HG03095 (cell line): ENCODE data around the gene PI4KA.
A peak's percentile ranks its signal among the peaks of the same experiment; 100 is the strongest.
"Not testable (repeated sequence)": the region's sequence is repeated elsewhere in the genome, so short reads cannot be mapped to it uniquely, and the experiment has no call there.

ENCODE experiments used
- ATAC-seq: cut with Tn5 transposase; IDR thresholded peaks from one replicate; pipeline ENCODE4 v1.9.1; 2021; ENCODE audit warnings: moderate library complexity; ENCODE audit not compliant: unreplicated experiment

PI4KA gene

GRCh38 chr22:20702175-20702545 is 156.5 kb downstream of the PI4KA start:
- ATAC-seq: peak; percentile 6

DNA sequence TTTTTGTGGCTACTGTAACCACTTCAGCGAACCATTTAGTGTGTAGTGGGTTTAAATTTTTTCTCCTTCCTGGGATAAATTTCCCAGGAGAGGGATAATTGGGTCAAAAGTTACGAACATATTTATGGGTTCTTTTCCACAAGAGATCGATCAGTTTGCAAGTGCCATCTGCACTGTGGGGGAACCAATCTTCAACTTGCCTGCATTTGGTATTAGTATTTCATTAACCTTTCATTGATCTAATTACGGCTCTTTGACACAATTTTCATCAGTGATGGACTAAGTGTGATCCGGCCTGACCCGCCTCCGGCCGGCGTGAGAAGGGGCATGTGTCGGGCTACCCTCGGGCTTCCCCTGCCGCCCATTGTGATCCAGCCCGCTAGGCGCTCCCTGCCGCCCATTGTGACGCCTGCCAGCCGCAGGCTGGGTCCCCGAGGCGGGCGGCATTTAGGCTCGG is 156.9 kb downstream of the PI4KA start:
- ATAC-seq: not testable (repeated sequence)

DNA sequence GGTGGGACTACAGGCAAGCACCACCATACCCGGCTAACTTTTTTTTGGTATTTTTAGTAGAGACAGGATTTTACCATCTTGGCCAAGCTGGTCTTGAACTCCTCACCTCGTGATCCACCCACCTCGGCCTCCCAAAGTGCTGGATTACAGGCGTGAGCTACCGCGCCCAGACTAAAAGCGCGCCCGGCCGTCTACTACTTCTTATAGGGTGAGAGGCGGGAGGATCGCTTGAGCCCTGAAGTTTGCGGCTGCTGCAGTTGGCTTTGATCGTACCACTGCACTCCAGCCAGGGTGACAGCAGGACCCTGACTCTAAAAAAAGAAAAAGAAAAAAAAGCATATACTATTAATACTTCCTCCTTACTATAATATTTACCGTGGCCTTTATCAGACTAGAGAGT is 158.3 kb downstream of the PI4KA start:
- not testable (repeated sequence) for ATAC-seq

GRCh38 chr22:20699856-20700255 is 158.8 kb downstream of the PI4KA start:
- not testable (repeated sequence) for ATAC-seq

- not testable (repeated sequence) for ATAC-seq
These were observed 161.0 kb downstream of the PI4KA start for GRCh38 chr22:20697481-20698113.

GRCh38 chr22:20696056-20696455 is 162.6 kb downstream of the PI4KA start:
- not testable (repeated sequence) for ATAC-seq

GRCh38 chr22:20695205-20695604 is 163.4 kb downstream of the PI4KA start:
- not testable (repeated sequence) for ATAC-seq

DNA sequence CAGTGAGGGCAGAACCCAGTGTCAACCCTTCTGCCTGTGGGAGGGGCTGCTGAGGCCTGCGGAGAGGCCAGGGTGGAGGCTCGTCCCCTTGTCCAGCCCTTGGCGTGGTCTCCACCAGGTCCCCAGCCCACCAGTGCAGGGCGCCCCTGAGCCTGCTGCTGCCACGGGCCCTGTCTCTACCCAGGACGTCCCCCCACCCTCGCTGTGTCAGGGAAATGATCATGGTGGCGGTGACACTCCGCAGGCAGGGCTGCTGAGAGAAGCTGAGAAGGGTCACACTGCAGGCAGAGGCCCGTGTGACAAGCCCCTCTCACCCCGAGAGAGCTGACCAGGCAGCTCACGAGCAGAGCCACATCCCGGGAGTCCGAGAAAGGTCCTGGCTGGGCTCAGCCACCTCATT is 164.4 kb downstream of the PI4KA start:
- ATAC-seq: not testable (repeated sequence)

GRCh38 chr22:20692926-20693325 is 165.7 kb downstream of the PI4KA start:
- not testable (repeated sequence) for ATAC-seq

DNA sequence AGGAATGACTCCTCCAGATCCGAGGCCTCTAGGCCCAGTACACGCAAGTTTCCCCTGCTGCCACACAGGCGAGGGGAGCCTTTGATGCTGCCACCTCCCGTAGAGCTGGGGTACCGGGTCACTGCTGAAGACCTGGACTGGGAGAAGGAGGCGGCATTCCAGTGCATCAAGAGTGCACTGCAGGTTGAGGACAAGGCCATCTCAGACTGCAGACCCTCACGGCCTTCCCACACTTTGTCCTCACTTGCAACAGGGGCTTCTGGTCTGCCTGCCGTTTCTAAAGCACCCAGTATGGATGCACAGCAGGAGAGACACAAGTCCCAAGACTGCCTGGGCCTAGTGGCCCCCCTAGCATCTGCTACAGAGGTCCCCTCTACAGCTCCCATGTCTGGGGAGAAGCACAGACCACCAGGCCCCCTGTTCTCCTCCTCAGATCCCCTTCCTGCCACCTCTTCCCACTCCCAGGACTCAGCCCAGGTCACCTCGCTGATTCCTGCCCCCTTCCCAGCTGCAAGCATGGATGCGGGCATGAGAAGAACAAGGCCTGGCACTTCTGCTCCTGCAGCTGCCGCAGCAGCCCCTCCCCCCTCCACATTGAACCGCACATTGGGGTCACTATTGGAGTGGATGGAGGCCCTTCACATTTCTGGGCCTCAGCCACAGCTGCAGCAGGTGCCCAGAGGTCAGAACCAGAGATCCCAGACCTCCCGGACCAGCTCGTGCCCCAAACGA is 167.9 kb downstream of the PI4KA start:
- ATAC-seq: not testable (repeated sequence)

DNA sequence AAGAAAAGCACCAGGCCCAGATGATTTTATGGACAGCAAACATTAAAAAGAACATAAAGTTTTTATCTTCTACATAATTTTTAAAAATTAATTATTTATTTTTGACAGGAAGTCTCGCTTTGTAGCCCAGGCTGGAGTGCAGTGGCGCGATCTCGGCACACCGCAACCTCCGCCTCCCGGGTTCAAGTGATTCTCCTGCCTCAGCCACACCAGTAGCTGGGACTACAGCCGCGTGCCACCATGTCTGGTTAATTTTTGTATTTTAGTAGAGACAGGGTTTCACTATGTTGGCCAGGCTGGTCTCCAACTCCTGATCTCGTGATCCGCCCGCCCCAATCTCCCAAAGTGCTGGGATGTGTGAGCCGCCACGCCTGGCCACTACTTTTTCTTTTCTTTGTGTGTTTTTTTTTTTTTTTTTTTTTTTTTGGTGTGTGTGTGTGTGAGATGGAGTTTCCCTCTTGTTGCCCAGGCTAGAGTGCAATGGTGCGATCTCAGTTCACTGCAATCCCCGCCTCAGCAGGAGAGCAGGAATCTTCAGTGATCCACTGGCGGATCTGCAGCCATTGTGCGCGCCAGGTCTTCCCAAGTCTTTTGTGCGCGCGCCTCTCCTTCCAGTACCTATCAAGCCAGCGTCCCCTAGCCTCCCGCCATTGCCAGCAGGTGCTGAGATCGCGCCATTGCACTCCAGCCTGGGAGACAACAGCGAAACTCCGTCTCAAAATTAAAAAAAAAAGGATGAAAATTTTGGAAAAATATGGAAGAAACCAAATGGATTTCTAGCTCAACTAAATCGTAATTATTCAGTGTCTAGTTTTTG is 171.0 kb downstream of the PI4KA start:
- not testable (repeated sequence) for ATAC-seq

GRCh38 chr22:20685764-20686163 is 172.8 kb downstream of the PI4KA start:
- not testable (repeated sequence) for ATAC-seq

- ATAC-seq: not testable (repeated sequence)
These were observed 179.7 kb downstream of the PI4KA start for GRCh38 chr22:20678792-20679435.

- no peak for ATAC-seq
These were observed 180.8 kb downstream of the PI4KA start for GRCh38 chr22:20677684-20678242.

DNA sequence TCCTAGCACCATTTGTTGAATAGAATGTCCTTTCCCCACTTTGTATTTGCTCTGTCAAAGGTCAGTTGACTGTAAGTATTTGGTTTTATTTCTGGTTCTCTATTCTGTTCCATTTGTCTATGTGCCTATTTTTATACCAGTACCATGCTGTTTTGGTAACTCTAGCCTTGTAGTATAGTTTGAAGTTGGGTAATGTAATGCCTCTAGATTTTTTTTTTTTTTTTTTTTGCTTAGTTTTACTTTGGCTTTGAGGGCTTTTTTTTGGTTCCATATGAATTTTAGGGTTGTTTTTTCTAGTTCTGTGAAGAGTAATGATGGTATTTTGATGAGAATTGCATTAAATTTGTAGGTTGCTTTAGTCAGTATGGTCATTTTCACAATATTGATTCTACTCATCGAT is 183.0 kb downstream of the PI4KA start:
- ATAC-seq: not testable (repeated sequence)

DNA sequence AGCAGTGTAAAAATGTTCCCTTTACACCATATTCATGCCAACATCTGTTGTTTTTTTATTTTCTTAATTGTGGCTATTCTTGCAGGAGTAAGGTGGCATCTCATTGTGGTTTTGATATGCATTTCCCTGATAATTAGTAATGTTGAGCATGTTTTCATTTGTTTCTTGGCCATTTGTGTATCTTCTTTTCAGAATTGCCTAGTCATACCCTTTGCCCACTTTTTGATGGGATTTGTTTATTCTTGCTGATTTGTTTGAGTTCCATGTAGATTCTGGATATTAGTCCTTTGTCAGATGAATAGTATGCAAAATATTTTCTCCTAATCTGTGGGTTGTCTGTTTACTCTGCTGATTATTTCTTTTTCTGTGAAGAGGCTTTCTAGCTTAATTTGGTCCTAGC is 183.6 kb downstream of the PI4KA start:
- ATAC-seq: no peak

GRCh38 chr22:20673295-20674195 is 185.1 kb downstream of the PI4KA start:
- ATAC-seq: no peak

DNA sequence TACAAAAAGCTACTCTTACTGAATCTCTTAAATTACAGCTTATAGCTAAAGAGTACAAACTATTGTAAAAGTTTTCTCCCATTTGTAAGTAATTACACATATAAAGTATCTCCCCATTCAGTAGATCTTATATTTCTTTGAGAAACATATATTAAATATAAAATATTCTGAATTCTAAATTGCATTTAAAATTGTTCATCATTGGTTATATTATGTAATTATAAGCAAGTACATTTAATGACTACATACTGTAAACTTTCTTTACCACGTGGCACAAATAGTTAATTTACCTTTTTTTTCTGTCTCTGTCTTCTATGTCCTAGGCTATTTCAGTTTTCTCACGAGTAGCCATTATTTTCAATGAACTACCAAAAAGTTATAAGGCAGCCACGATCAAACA is 185.9 kb downstream of the PI4KA start:
- ATAC-seq: no peak

DNA sequence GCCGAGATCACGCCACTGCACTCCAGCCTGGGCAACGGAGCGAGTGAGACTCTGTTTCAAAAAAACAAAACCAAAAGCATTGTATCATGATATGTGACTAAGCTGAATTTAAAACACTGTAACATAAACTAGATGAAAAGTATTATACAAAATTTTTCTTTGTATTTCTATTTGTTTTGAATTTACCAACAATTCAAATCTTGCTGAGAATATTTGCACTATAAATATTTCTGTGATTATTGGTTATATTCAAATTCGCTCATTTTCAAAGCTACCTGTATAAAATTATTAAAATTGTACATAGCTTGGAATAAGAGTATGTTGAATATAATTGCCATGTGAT is 186.6 kb downstream of the PI4KA start:
- no peak for ATAC-seq
